ENCODE results near the gene LDLRAD4.

LDLRAD4 gene

GRCh38 chr18:13620818-13621445 lies 402.4 kb downstream of the LDLRAD4 start:
- no peak overlapping the region for H3K4me3 ChIP-seq (ENCODE audit: low read depth, low read length)
- H3K36me3 ChIP-seq (ENCODE audit: insufficient read depth, low read length) = no peaks in the 10 kb centered on the region
- H3K27me3 ChIP-seq (ENCODE audit: insufficient read depth, low read length) = peaks cover 20% of the 10 kb centered on the region; the same call in 1 of the 2 replicates
- no peak overlapping the region for H2AFZ ChIP-seq (ENCODE audit: low read length, unreplicated experiment)
- no peaks in the 10 kb centered on the region for H3K79me2 ChIP-seq (ENCODE audit: control insufficient read depth, insufficient read depth, low read length, unreplicated experiment)
- H3K4me1 ChIP-seq (ENCODE audit: control insufficient read depth, insufficient read depth, low read length, unreplicated experiment) = no peaks in the 10 kb centered on the region
- H3K27ac ChIP-seq (ENCODE audit: low read depth, low read length) = no peak overlapping the region

- Histone ChIP-seq H3K79me2 (ENCODE audit: control insufficient read depth, insufficient read depth, low read length, unreplicated experiment) (no peaks in the 10 kb centered on the region), H3K27ac (ENCODE audit: low read depth, low read length) (no peak overlapping the region)
Measured at GRCh38 chr18:13621446-13621849, 402.9 kb downstream of the LDLRAD4 start.

GRCh38 chr18:13621886-13622619 lies 403.5 kb downstream of the LDLRAD4 start:
- Histone ChIP-seq H2AFZ (ENCODE audit: low read length, unreplicated experiment) (no peak overlapping the region), H3K4me3 (ENCODE audit: low read depth, low read length) (no peak overlapping the region), H3K4me1 (ENCODE audit: control insufficient read depth, insufficient read depth, low read length, unreplicated experiment) (no peaks in the 10 kb centered on the region), H3K27ac (ENCODE audit: low read depth, low read length) (no peak overlapping the region), H3K79me2 (ENCODE audit: control insufficient read depth, insufficient read depth, low read length, unreplicated experiment) (no peaks in the 10 kb centered on the region), H3K27me3 (ENCODE audit: insufficient read depth, low read length) (peaks cover 24% of the 10 kb centered on the region; the same call in 1 of the 2 replicates), H3K36me3 (ENCODE audit: insufficient read depth, low read length) (no peaks in the 10 kb centered on the region)

More at GRCh38 chr18:13621446-13621849, 402.9 kb downstream of the LDLRAD4 start:
- H3K36me3 ChIP-seq (ENCODE audit: insufficient read depth, low read length) = no peaks in the 10 kb centered on the region
- no peak overlapping the region for H3K4me3 ChIP-seq (ENCODE audit: low read depth, low read length)
- H3K27me3 ChIP-seq (ENCODE audit: insufficient read depth, low read length) = peaks cover 22% of the 10 kb centered on the region; the same call in 1 of the 2 replicates
- no peaks in the 10 kb centered on the region for H3K4me1 ChIP-seq (ENCODE audit: control insufficient read depth, insufficient read depth, low read length, unreplicated experiment)
- no peak overlapping the region for H2AFZ ChIP-seq (ENCODE audit: low read length, unreplicated experiment)

- no peak overlapping the region for H3K4me3 ChIP-seq (ENCODE audit: low read depth, low read length)
- H3K27me3 ChIP-seq (ENCODE audit: insufficient read depth, low read length) = peaks cover 26% of the 10 kb centered on the region
- no peaks in the 10 kb centered on the region for H3K79me2 ChIP-seq (ENCODE audit: control insufficient read depth, insufficient read depth, low read length, unreplicated experiment)
Measured at GRCh38 chr18:13622751-13623150, 404.2 kb downstream of the LDLRAD4 start.

GRCh38 chr18:13623348-13623747 lies 404.8 kb downstream of the LDLRAD4 start:
- H3K4me1 ChIP-seq (ENCODE audit: control insufficient read depth, insufficient read depth, low read length, unreplicated experiment) = no peaks in the 10 kb centered on the region

More at GRCh38 chr18:13622751-13623150, 404.2 kb downstream of the LDLRAD4 start:
- no peak overlapping the region for H2AFZ ChIP-seq (ENCODE audit: low read length, unreplicated experiment)
- no peaks in the 10 kb centered on the region for H3K36me3 ChIP-seq (ENCODE audit: insufficient read depth, low read length)
- no peaks in the 10 kb centered on the region for H3K4me1 ChIP-seq (ENCODE audit: control insufficient read depth, insufficient read depth, low read length, unreplicated experiment)
- H3K27ac ChIP-seq (ENCODE audit: low read depth, low read length) = no peak overlapping the region

GRCh38 chr18:13623871-13624270 lies 405.3 kb downstream of the LDLRAD4 start:
- Histone ChIP-seq H3K27me3 (ENCODE audit: insufficient read depth, low read length) (peaks cover 34% of the 10 kb centered on the region), H3K27ac (ENCODE audit: low read depth, low read length) (no peak overlapping the region), H3K79me2 (ENCODE audit: control insufficient read depth, insufficient read depth, low read length, unreplicated experiment) (no peaks in the 10 kb centered on the region), H3K4me1 (ENCODE audit: control insufficient read depth, insufficient read depth, low read length, unreplicated experiment) (no peaks in the 10 kb centered on the region), H2AFZ (ENCODE audit: low read length, unreplicated experiment) (no peak overlapping the region), H3K36me3 (ENCODE audit: insufficient read depth, low read length) (no peaks in the 10 kb centered on the region), H3K4me3 (ENCODE audit: low read depth, low read length) (no peak overlapping the region)

More at GRCh38 chr18:13623348-13623747, 404.8 kb downstream of the LDLRAD4 start:
- Histone ChIP-seq H3K79me2 (ENCODE audit: control insufficient read depth, insufficient read depth, low read length, unreplicated experiment) (no peaks in the 10 kb centered on the region), H3K27me3 (ENCODE audit: insufficient read depth, low read length) (peaks cover 28% of the 10 kb centered on the region), H3K27ac (ENCODE audit: low read depth, low read length) (no peak overlapping the region), H3K36me3 (ENCODE audit: insufficient read depth, low read length) (no peaks in the 10 kb centered on the region), H3K4me3 (ENCODE audit: low read depth, low read length) (no peak overlapping the region), H2AFZ (ENCODE audit: low read length, unreplicated experiment) (no peak overlapping the region)

GRCh38 chr18:13624563-13625237 lies 406.1 kb downstream of the LDLRAD4 start:
- no peaks in the 10 kb centered on the region for H3K79me2 ChIP-seq (ENCODE audit: control insufficient read depth, insufficient read depth, low read length, unreplicated experiment)
- no peak overlapping the region for H3K27ac ChIP-seq (ENCODE audit: low read depth, low read length)
- no peaks in the 10 kb centered on the region for H3K4me1 ChIP-seq (ENCODE audit: control insufficient read depth, insufficient read depth, low read length, unreplicated experiment)
- no peaks in the 10 kb centered on the region for H3K36me3 ChIP-seq (ENCODE audit: insufficient read depth, low read length)
- no peak overlapping the region for H2AFZ ChIP-seq (ENCODE audit: low read length, unreplicated experiment)
- no peak overlapping the region for H3K4me3 ChIP-seq (ENCODE audit: low read depth, low read length)
- peaks cover 38% of the 10 kb centered on the region for H3K27me3 ChIP-seq (ENCODE audit: insufficient read depth, low read length)

GRCh38 chr18:13625355-13625754 lies 406.8 kb downstream of the LDLRAD4 start:
- no peaks in the 10 kb centered on the region for H3K79me2 ChIP-seq (ENCODE audit: control insufficient read depth, insufficient read depth, low read length, unreplicated experiment)
- no peaks in the 10 kb centered on the region for H3K36me3 ChIP-seq (ENCODE audit: insufficient read depth, low read length)
- H3K27me3 ChIP-seq (ENCODE audit: insufficient read depth, low read length) = peaks cover 38% of the 10 kb centered on the region
- H3K4me3 ChIP-seq (ENCODE audit: low read depth, low read length) = no peak overlapping the region
- H3K27ac ChIP-seq (ENCODE audit: low read depth, low read length) = no peak overlapping the region
- H3K4me1 ChIP-seq (ENCODE audit: control insufficient read depth, insufficient read depth, low read length, unreplicated experiment) = no peaks in the 10 kb centered on the region
- no peak overlapping the region for H2AFZ ChIP-seq (ENCODE audit: low read length, unreplicated experiment)

- Histone ChIP-seq H3K79me2 (ENCODE audit: control insufficient read depth, insufficient read depth, low read length, unreplicated experiment) (no peaks in the 10 kb centered on the region), H3K4me1 (ENCODE audit: control insufficient read depth, insufficient read depth, low read length, unreplicated experiment) (no peaks in the 10 kb centered on the region), H3K27me3 (ENCODE audit: insufficient read depth, low read length) (peaks cover 38% of the 10 kb centered on the region), H3K27ac (ENCODE audit: low read depth, low read length) (no peak overlapping the region), H3K4me3 (ENCODE audit: low read depth, low read length) (no peak overlapping the region), H2AFZ (ENCODE audit: low read length, unreplicated experiment) (no peak overlapping the region), H3K36me3 (ENCODE audit: insufficient read depth, low read length) (no peaks in the 10 kb centered on the region)
Measured at GRCh38 chr18:13625843-13626543, 407.4 kb downstream of the LDLRAD4 start.

GRCh38 chr18:13626544-13626908 lies 408.0 kb downstream of the LDLRAD4 start:
- Histone ChIP-seq H3K27me3 (ENCODE audit: insufficient read depth, low read length) (peaks cover 38% of the 10 kb centered on the region), H2AFZ (ENCODE audit: low read length, unreplicated experiment) (no peak overlapping the region), H3K79me2 (ENCODE audit: control insufficient read depth, insufficient read depth, low read length, unreplicated experiment) (no peaks in the 10 kb centered on the region), H3K27ac (ENCODE audit: low read depth, low read length) (no peak overlapping the region), H3K4me3 (ENCODE audit: low read depth, low read length) (no peak overlapping the region), H3K36me3 (ENCODE audit: insufficient read depth, low read length) (no peaks in the 10 kb centered on the region), H3K4me1 (ENCODE audit: control insufficient read depth, insufficient read depth, low read length, unreplicated experiment) (no peaks in the 10 kb centered on the region)
